Measurements from ENCODE around the gene FOS. TPM values are rescaled to one million over a fixed set of nuclear protein-coding genes. Genes with fewer than 3 reads are reported as not detected.

Gene FOS
- total and polyA plus RNA-seq, 4 donors, result 129 to 2,160 (median 329) TPM

DNA sequence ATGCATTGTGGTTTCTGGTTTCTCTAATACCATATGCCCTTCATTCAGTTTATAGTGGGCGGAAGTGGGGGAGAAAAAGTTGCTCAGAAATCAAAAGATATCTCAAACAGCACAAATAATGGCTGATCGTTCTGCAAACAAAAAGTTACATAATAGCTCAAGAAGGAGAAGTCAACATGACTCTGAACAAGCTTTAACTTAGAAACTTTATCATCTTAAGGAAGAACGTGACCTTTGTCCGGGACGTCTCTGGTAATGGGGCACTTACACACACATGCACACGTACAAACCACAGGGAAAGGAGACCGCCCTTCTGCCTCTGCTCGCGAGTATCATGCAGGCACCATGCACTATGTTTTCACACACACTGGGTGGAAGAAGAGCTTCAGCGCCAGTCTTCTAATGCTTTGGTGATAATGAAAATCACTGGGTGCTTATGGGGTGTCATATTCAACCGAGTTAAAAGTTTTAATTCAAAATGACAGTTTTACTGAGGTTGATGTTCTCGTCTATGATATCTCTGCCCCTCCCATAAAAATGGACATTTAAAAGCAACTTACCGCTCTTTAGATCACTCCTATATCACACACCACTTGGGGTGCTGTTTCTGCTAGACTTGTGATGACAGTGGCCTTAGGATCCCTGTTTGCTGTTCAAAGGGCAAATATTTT, 4.7 kb downstream of the FOS start:
- Histone ChIP-seq H3K9me3 (ENCODE audit: control insufficient read depth, low read length) (no peaks in the 10 kb centered on the region), H3K36me3 (ENCODE audit: control insufficient read depth in 1 of 2, insufficient read depth in 2 of 2, low read length in 1 of 2) (peaks cover 0 to 2% of the 10 kb centered on the region in 2 donors), H3K4me1 (ENCODE audit: control insufficient read depth in 1 of 2, insufficient read depth in 2 of 2, low read length in 2 of 2) (no peaks in the 10 kb centered on the region), H3K4me3 (ENCODE audit: low read length in 2 of 2) (no peak overlapping the region), H3K27ac (ENCODE audit: low read depth in 1 of 2, low read length in 2 of 2) (no peak overlapping the region), H3K27me3 (ENCODE audit: control insufficient read depth in 1 of 2, insufficient read depth in 2 of 2, low read length in 1 of 2) (peaks cover 0 to 2% of the 10 kb centered on the region in 2 donors)
- peak in 1 of 2 donors; percentile 54 for DNase-seq
- intact Hi-C loops (cut with DNase I), result no loop called here
- ATAC-seq (ENCODE audit: low FRiP score), result no peak
- 80 to 83% methylated on average over 13 of the region's 13 CpGs for WGBS, 2 donors

DNA sequence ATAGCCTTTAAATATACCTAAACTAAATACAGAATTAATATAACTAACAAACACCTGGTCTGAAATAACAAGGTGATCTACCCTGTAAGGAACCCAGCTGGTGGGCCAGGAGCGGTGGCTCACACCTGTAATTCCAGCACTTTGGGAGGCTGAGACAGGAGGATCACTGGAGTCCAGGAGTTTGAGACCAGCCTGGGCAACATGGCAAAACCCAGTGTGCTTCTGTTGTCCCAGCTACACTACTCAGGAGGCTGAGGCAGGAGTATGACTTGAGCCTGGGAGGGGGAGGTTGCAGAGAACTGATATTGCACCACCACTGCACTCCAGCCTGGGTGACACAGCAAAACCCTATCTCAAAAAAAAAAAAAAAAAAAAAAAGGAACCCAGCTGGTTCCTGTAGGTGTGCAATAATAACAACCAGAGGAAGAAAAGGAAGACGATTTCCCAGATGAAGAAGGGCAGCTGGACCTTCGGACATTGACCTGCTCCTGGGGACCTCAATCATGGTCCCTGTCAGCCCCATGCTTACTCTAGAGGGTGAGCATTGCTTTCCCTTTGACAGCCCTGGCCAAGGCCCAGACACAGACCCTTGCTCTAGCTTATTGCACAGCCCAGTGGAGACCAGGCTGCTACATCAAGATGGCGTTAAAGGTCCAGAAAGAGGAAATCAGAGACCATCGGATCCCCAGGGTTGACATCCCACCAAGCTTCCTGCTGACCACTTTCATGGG, 5.4 kb downstream of the FOS start:
- H3K27ac ChIP-seq (ENCODE audit: low read depth in 1 of 2, low read length in 2 of 2), result no peak overlapping the region
- H3K36me3 ChIP-seq (ENCODE audit: control insufficient read depth in 1 of 2, insufficient read depth in 2 of 2, low read length in 1 of 2), result peaks cover 0 to 2% of the 10 kb centered on the region in 2 donors
- no peaks in the 10 kb centered on the region for H3K27me3 ChIP-seq (ENCODE audit: control insufficient read depth in 1 of 2, insufficient read depth in 2 of 2, low read length in 1 of 2)
- H3K4me3 ChIP-seq (ENCODE audit: low read length in 2 of 2), result no peak overlapping the region
- DNase-seq, result peak in 1 of 2 donors; percentile 33
- intact Hi-C loops (cut with DNase I), result no loop called here
- ATAC-seq (ENCODE audit: low FRiP score), result peak; percentile 29
- 86 to 88% methylated on average over 5 of the region's 5 CpGs for WGBS, 2 donors
- no peaks in the 10 kb centered on the region for H3K9me3 ChIP-seq (ENCODE audit: control insufficient read depth, low read length)
- no peaks in the 10 kb centered on the region for H3K4me1 ChIP-seq (ENCODE audit: control insufficient read depth in 1 of 2, insufficient read depth in 2 of 2, low read length in 2 of 2)

DNA sequence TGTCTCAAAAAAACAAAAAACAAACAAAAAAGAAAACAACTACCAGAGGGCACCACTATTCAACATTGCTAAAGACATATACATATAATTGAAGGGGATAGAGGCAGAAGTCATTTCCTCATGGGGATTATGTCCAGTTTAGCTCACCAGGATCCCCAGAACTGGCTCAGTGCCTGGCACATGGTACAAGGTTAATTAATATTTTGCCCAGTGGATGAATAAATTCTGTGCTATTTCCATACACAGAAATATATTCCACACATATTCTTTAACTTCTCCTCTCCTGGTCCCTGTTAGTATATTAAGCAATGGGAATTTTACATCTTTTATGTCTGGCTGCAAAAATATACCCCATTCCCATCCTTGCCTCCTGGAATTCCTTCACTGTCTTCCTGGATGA, 6.7 kb downstream of the FOS start:
- Histone ChIP-seq H3K27me3 (ENCODE audit: control insufficient read depth in 1 of 2, insufficient read depth in 2 of 2, low read length in 1 of 2) (no peaks in the 10 kb centered on the region), H3K36me3 (ENCODE audit: control insufficient read depth in 1 of 2, insufficient read depth in 2 of 2, low read length in 1 of 2) (peaks cover 0 to 2% of the 10 kb centered on the region in 2 donors), H3K4me1 (ENCODE audit: control insufficient read depth in 1 of 2, insufficient read depth in 2 of 2, low read length in 2 of 2) (no peaks in the 10 kb centered on the region), H3K4me3 (ENCODE audit: low read length in 2 of 2) (no peak overlapping the region), H3K27ac (ENCODE audit: low read depth in 1 of 2, low read length in 2 of 2) (no peak overlapping the region), H3K9me3 (ENCODE audit: control insufficient read depth, low read length) (no peaks in the 10 kb centered on the region)
- intact Hi-C loops (cut with DNase I), result no loop called here
- ATAC-seq (ENCODE audit: low FRiP score) (no peak), DNase-seq (no peak)

DNA sequence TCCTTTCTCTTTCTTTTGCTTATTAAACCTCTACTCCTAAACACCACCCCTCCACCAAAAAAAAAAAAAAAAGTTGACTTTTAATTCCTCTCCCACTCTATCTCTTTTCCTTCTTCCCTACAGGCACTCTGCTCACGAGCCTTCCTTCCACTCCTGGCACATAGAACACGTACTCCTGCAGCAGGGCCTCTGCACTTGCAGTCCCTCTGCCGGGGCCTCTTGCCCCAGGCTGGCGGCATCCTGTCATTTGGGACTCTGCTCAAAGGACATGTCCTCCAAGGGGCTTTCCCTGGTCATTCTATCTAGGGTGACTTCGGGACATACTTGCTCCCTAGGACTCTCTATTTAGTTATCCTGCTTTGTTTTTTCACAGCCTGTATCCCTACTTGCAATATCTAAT, 7.7 kb downstream of the FOS start:
- H3K36me3 ChIP-seq (ENCODE audit: control insufficient read depth in 1 of 2, insufficient read depth in 2 of 2, low read length in 1 of 2), result peaks cover 0 to under 1% of the 10 kb centered on the region in 2 donors
- ATAC-seq (ENCODE audit: low FRiP score) (no peak), DNase-seq (no peak)
- no peaks in the 10 kb centered on the region for H3K9me3 ChIP-seq (ENCODE audit: control insufficient read depth, low read length)
- no peak overlapping the region for H3K4me3 ChIP-seq (ENCODE audit: low read length in 2 of 2)
- H3K4me1 ChIP-seq (ENCODE audit: control insufficient read depth in 1 of 2, insufficient read depth in 2 of 2, low read length in 2 of 2), result no peaks in the 10 kb centered on the region
- intact Hi-C loops (cut with DNase I), result no loop called here
- WGBS, 2 donors, result 73 to 75% methylated on average over 5 of the region's 5 CpGs
- no peaks in the 10 kb centered on the region for H3K27me3 ChIP-seq (ENCODE audit: control insufficient read depth in 1 of 2, insufficient read depth in 2 of 2, low read length in 1 of 2)
- no peak overlapping the region for H3K27ac ChIP-seq (ENCODE audit: low read depth in 1 of 2, low read length in 2 of 2)

DNA sequence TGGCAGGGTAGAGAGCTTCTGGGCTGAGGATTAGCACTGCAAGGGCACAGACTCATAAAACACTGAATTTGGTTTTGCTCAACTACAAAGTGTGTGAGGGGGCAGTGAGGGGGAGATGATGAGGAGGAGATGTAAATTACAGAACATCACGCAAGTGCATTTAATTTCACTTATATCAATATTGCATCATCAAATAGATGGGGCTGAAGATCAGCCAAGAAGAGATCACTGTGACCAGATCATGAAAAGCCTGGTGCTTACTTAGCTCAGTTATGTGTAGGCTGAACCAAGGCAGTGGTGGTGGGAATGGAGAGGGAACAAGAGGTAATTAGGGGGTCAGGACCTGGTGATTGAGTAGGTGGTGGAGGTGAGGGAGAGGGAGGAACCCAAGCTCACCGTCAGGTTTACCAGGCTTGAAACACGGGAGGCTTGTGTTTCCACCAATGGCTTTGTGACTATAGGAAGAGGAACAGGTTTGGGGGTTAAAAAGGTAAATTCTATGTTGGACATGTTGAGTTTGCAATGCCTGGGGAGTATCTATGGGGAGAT, 11.3 kb downstream of the FOS start:
- intact Hi-C loops (cut with DNase I), result loop anchor here in 1 of 2 donors (10.0 kb wide), 1 partner anchor 55 kb away; no protein-coding TSS in a partner anchor
- DNase-seq, result no peak
- ATAC-seq (ENCODE audit: low FRiP score), result no peak
- no peaks in the 10 kb centered on the region for H3K4me1 ChIP-seq (ENCODE audit: control insufficient read depth in 1 of 2, insufficient read depth in 2 of 2, low read length in 2 of 2)
- no peaks in the 10 kb centered on the region for H3K9me3 ChIP-seq (ENCODE audit: control insufficient read depth, low read length)
- no peaks in the 10 kb centered on the region for H3K27me3 ChIP-seq (ENCODE audit: control insufficient read depth in 1 of 2, insufficient read depth in 2 of 2, low read length in 1 of 2)
- no peaks in the 10 kb centered on the region for H3K36me3 ChIP-seq (ENCODE audit: control insufficient read depth in 1 of 2, insufficient read depth in 2 of 2, low read length in 1 of 2)
- H3K27ac ChIP-seq (ENCODE audit: low read depth in 1 of 2, low read length in 2 of 2), result no peak overlapping the region
- H3K4me3 ChIP-seq (ENCODE audit: low read length in 2 of 2), result no peak overlapping the region
- 83 to 87% methylated on average over 3 of the region's 3 CpGs for WGBS, 2 donors

DNA sequence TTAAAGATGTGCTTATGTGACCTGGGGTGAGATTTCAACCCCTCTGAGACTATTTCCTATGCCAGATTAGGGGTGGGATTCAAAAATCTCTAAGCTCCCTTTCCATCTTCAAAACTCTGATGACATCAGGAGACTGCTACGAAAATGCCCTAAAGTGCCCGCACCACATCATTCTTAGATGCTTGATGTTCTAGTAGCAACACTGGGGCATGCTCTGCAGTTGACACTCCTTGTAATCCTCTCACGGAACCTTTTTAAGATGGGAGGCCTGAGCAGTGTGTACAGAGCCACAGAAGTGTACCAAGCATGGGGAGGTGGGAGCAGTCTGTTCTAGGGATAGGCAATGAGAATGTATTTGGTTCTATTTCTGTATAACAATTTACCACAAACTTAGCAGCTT, 12.2 kb downstream of the FOS start:
- Histone ChIP-seq H3K4me3 (ENCODE audit: low read length in 2 of 2) (no peak overlapping the region), H3K4me1 (ENCODE audit: control insufficient read depth in 1 of 2, insufficient read depth in 2 of 2, low read length in 2 of 2) (no peaks in the 10 kb centered on the region), H3K9me3 (ENCODE audit: control insufficient read depth, low read length) (no peaks in the 10 kb centered on the region), H3K27ac (ENCODE audit: low read depth in 1 of 2, low read length in 2 of 2) (peak overlapping the region in 1 of 2 donors; percentile 6), H3K27me3 (ENCODE audit: control insufficient read depth in 1 of 2, insufficient read depth in 2 of 2, low read length in 1 of 2) (no peaks in the 10 kb centered on the region), H3K36me3 (ENCODE audit: control insufficient read depth in 1 of 2, insufficient read depth in 2 of 2, low read length in 1 of 2) (no peaks in the 10 kb centered on the region)
- DNase-seq (no peak), ATAC-seq (ENCODE audit: low FRiP score) (no peak)
- intact Hi-C loops (cut with DNase I), result loop anchor here in 1 of 2 donors (10.0 kb wide), 1 partner anchor 56 kb away; no protein-coding TSS in a partner anchor
- 86 to 87% methylated on average over 3 of the region's 3 CpGs for WGBS, 2 donors

DNA sequence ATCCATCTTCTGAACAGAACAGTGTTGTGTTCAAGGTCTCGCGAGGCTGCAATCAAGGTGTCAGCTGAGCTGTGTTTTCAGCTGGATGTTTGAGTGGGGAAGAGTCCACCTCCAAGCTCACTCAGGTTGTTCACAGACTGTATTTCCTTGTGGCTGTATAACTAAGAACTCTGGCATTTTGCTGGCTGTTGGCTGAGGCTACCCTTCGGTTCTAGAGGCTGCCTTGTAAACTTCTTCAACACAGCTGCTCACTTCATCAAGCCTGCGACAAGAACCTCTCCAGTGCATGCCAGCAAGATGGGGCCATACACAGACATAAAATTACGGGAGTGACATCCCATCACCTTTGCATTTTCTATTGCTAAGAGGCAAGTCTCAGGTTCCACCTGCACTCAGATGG, 12.7 kb downstream of the FOS start:
- Histone ChIP-seq H3K36me3 (ENCODE audit: control insufficient read depth in 1 of 2, insufficient read depth in 2 of 2, low read length in 1 of 2) (no peaks in the 10 kb centered on the region), H3K9me3 (ENCODE audit: control insufficient read depth, low read length) (no peaks in the 10 kb centered on the region), H3K27me3 (ENCODE audit: control insufficient read depth in 1 of 2, insufficient read depth in 2 of 2, low read length in 1 of 2) (no peaks in the 10 kb centered on the region), H3K27ac (ENCODE audit: low read depth in 1 of 2, low read length in 2 of 2) (no peak overlapping the region), H3K4me3 (ENCODE audit: low read length in 2 of 2) (no peak overlapping the region), H3K4me1 (ENCODE audit: control insufficient read depth in 1 of 2, insufficient read depth in 2 of 2, low read length in 2 of 2) (no peaks in the 10 kb centered on the region)
- WGBS, 2 donors, result 85 to 88% methylated on average over 5 of the region's 5 CpGs
- ATAC-seq (ENCODE audit: low FRiP score) (no peak), DNase-seq (no peak)
- intact Hi-C loops (cut with DNase I), result loop anchor here in 1 of 2 donors (10.0 kb wide), 1 partner anchor 57 kb away; no protein-coding TSS in a partner anchor

DNA sequence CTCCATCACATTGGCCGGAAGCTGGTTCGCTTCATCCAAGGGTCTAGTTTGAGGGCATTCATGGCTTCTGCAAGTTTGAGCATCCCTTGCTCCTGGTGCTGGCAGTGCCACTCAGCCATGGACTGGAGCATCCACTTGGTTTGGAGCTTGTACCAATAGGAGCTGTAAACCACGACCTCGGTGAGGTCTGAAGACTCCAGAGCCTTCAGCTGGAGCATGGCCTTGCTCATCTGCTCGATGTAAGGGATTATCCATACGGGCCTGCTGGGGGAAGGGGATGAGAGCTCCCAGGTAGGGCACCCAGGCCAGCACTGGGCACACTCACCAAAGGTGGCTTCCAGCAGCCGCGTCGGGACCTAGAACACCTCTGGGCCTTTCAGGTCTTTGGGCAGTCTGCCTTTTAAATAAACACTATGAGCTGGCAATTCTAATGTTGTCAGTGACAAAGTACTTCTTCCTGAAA, 13.5 kb downstream of the FOS start:
- intact Hi-C loops (cut with DNase I), result loop anchor here in 1 of 2 donors (10.0 kb wide), 1 partner anchor 57 kb away; no protein-coding TSS in a partner anchor
- Histone ChIP-seq H3K36me3 (ENCODE audit: control insufficient read depth in 1 of 2, insufficient read depth in 2 of 2, low read length in 1 of 2) (no peaks in the 10 kb centered on the region), H3K9me3 (ENCODE audit: control insufficient read depth, low read length) (no peaks in the 10 kb centered on the region), H3K4me1 (ENCODE audit: control insufficient read depth in 1 of 2, insufficient read depth in 2 of 2, low read length in 2 of 2) (no peaks in the 10 kb centered on the region), H3K4me3 (ENCODE audit: low read length in 2 of 2) (no peak overlapping the region), H3K27ac (ENCODE audit: low read depth in 1 of 2, low read length in 2 of 2) (no peak overlapping the region), H3K27me3 (ENCODE audit: control insufficient read depth in 1 of 2, insufficient read depth in 2 of 2, low read length in 1 of 2) (no peaks in the 10 kb centered on the region)
- no peak for DNase-seq
- WGBS, 2 donors, result 64 to 77% methylated on average over 9 of the region's 9 CpGs
- no peak for ATAC-seq (ENCODE audit: low FRiP score)

Measured in aorta (tissue), 5 donors.